ENCODE data around the gene ADH5.

DNA sequence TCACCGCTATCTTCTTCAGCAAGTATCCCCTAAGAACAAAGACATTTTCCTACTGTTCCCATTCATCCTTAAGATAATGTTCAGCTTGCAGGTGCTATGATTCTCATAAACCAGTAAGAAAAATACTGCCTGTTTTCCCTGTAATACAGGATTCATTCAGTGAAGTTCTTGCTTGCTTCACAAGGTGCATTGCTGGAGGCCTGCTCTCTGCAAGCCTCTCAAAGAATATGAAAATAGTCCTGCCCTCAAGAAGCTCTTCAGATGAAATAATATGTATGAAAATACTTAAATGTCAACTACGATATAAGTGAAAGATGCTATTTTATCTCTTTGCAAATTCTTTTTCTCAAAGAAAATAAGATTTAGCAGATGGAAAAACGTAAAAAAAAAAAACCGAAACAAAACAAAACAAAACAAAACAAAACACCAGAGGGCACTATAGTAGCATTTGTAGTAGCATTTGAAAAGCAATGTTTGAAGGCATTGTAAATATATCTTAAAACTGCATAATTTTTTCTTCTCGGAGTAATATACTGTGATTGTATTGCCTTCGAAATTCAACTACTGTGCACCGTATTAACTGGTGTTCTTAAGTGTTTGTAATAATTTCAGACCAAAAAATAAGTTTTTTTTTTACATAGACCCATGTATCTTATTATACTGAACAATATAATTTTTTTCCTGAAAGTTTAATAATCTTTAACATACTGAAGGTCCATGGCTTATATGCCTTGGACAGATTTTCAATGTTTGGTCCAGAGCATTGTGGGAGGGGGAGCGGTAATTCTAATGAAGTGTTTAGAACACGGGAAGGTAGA lies 29.5 kb upstream of the ADH5 start:
- TF ChIP-seq POLR2AphosphoS2 (IDR thresholded peaks at IDR 0.05; ENCODE audit: low read depth, low read length) (no peak), PAX8 (IDR thresholded peaks at IDR 0.05) (no peak), ETV6 (conservative IDR thresholded peaks at IDR 0.05 in 1 of 2, IDR thresholded peaks at IDR 0.05 in 1 of 2; ENCODE audit: borderline replicate concordance in 1 of 2, low read depth in 1 of 2) (no peak), ZNF384 (IDR thresholded peaks at IDR 0.05; ENCODE audit: borderline replicate concordance, low read depth, low read length) (no peak), POLR2A (IDR thresholded peaks at IDR 0.05; ENCODE audit: low read depth, low read length) (no peak)
- TF ChIP-seq, protein P1, sequence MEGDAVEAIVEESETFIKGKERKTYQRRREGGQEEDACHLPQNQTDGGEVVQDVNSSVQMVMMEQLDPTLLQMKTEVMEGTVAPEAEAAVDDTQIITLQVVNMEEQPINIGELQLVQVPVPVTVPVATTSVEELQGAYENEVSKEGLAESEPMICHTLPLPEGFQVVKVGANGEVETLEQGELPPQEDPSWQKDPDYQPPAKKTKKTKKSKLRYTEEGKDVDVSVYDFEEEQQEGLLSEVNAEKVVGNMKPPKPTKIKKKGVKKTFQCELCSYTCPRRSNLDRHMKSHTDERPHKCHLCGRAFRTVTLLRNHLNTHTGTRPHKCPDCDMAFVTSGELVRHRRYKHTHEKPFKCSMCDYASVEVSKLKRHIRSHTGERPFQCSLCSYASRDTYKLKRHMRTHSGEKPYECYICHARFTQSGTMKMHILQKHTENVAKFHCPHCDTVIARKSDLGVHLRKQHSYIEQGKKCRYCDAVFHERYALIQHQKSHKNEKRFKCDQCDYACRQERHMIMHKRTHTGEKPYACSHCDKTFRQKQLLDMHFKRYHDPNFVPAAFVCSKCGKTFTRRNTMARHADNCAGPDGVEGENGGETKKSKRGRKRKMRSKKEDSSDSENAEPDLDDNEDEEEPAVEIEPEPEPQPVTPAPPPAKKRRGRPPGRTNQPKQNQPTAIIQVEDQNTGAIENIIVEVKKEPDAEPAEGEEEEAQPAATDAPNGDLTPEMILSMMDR (IDR thresholded peaks at IDR 0.05 in 2 of 3, conservative IDR thresholded peaks at IDR 0.05 in 1 of 3; ENCODE audit: control insufficient read depth in 2 of 3, extremely low read depth in 1 of 3, insufficient read depth in 1 of 3, low read depth in 3 of 3, low read length in 3 of 3), result peak in 2 of 3 experiments; percentile 14 to 22; a peak in 1 of 6 replicates

Measured in GM12878 (cell line).